Upper lobe of left lung (tissue), 4 donors: ENCODE measurements around the gene ZNF280B.

Source experiments
- CTCF ChIP-seq, 6 experiments: fragments of 450-650 bp in 4 of 6; fragments of 200-600 bp in 2 of 6; sonication (generic) in 2 of 6; IDR thresholded peaks; one replicate each; pipeline ENCODE4 v1.5.1; 2016 to 2019; ENCODE audit warnings: antibody characterized with exemption in 6 of 6
- EP300 ChIP-seq, 4 donors: sonication (generic); formaldehyde crosslinking; IDR thresholded peaks; one replicate each; pipeline ENCODE4 v1.5.1; 2017; ENCODE audit warnings: antibody characterized with exemption in 4 of 4, control low read depth in 2 of 4
- POLR2A ChIP-seq, 4 donors: fragments of 450-650 bp; IDR thresholded peaks; one replicate each; pipeline ENCODE4 v1.5.1; 2016 to 2017; ENCODE audit warnings: antibody characterized with exemption in 4 of 4, mild to moderate bottlenecking in 2 of 4

- TF ChIP-seq POLR2A (IDR thresholded peaks at IDR 0.05) (no peak), CTCF (IDR thresholded peaks at IDR 0.05) (no peak), EP300 (IDR thresholded peaks at IDR 0.05) (no peak)
These were observed 62.0 kb downstream of the ZNF280B start for GRCh38 chr22:22446517-22446916.
